GM19467 (cell line): ENCODE data around the gene PC.

Experiments used
- ATAC-seq: cut with Tn5 transposase; IDR thresholded peaks from one replicate; pipeline ENCODE4 v1.9.1; 2021; ENCODE audit warnings: mild to moderate bottlenecking, moderate library complexity; ENCODE audit not compliant: unreplicated experiment

Gene PC

DNA sequence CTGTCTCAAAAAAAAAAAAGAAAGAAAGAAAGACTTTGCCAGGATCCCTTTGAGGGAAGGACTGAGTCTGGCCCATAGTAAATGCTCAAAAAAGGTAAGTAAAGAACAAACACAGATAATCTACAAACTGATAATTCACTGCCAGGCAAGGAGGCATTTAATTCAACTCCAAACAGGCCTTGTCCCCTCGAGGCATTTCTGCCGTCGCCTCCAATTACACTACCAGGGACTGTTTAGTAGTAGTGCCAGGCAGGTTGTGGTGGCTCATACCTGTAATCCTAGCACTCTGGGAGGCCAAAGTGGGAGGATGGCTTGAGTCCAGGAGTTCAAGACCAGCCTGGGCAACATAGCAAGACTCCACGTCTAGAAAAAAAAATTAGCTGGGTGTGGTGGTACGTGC is 43.7 kb downstream of the PC start:
- no peak for ATAC-seq

DNA sequence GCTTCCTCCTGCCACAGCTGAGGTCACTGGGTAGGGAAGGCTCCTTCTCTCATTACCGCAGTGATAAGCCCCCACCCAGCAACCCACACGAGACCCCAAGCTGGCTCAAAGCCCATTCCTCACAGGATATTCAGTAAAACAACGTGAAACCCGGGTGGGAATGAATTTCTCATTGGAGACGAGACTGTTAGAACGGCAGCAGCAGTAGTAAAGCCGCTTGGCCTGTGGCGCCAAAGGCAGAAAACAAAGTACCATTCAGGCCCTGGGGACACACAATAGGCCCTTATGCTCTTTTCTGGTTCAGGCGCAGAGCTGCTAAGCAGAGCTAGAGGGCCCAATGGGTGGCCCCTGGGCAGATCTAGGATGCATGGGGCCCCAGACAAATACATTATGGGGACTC is 45.3 kb downstream of the PC start:
- ATAC-seq: no peak

DNA sequence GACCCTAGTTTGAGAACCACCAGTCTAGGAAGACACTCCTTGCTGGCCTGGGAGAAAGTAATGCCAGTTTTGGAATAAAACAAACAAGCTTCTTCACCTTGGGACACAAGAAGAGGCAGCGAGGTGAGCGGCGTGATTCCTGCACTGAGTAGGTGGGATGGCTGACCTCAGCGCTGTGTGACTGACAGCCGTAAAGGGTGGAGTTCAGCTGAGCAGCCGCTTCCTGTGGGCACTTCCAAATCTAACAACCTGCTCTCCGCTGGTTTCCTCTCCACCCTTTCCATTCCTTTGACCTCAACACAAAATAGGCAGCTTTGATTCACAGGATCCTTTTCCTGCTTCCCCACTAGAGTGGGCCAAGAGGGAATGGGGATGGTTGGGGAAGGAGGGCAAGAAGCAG is 45.8 kb downstream of the PC start:
- no peak for ATAC-seq

DNA sequence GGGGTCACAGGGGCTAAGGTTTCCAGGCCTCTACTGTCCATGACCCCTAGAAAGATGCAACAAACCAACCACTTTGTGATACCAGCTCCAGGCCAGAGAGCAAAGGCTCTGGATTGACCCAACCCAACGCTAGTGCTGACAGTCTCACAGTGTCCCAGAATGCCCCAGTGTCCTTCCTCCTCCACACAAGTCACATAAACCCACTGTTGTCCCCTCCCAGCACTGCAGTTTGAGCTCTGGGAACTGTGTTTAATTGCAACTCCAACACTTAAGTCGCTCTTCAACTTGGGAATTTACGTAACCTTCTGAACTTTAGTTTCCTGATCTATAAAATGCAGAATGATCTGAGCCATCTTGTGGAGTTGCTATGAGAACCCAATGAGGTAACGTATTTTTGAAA is 47.5 kb downstream of the PC start:
- ATAC-seq: no peak

DNA sequence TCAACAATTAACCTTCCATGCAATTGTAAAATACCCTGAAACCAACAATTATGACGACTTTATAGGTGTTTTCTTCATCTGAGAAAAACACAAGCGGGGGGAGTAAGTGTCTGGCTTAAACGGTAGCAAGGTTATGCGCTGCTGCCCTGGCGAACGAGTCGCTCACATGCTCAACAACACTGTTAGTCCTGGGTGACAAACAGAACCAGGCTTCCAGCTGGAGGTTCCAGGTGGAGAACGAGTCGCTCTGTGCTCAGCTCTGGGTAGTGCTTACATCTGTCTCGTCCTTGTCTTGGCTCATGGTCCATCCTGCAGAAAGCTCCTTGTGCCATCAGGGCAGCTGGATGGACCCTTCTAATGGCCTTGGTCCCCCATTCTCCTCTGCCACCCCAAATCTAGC is 48.2 kb downstream of the PC start:
- no peak for ATAC-seq

DNA sequence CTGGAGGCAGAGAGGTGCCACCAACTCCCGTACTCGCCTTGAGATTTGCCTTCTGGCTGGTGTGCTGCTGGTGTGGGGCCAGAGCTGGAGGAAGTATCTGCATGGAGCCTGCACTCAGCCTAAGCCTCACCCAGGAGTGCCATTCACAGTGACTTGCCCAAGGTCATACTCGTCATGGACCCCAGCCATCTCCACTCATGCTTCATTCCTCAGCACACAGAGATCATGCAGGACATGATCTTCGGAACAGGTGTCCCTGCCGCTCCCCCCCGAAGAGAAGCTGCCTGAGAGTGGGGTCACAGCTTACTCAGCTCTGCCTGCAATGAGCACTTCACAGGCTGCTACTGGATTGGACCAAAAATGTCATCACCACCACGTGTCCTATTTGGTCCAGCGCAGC is 49.0 kb downstream of the PC start:
- ATAC-seq: no peak

DNA sequence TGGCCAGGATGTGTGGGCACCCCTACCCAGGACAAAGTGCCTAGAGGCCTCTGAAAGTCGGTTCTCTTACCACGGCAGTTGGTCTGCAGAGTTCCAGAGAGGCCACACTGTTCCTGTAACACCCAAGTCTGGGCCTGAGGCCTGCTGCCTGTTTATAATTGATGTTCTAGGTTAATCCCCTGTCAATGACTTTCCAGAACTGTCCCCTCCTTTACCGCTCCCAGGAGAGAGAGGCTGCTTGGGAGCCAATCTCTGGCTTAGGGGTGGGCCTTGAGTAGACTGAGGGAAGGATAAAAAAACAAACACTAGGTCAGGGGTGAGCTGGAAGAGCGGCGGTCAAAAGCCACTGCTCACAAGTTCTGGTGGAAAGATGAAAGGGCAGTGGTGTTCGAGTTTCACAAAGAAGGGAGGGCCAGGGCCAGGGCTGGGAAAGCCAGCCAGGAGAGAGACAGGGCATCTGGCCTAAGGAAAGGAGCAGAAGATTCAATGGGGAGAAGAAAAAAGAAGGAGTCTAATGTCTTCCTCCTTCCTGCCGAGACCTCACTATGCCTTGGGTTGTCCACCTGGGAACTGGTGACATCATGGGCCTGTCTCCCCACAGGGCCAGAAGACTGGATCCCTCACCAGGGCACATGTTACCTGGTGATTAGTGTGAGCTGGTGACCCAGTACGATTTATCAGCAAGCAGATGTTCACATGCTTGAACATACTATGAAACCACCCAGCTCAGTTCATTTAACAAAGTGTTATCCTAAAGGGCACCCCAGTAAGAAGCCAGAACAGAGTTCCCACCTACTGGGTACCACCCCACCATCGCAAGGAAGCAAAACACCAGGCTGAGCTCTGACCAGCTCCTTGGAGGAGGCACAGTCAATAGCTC is 50.2 kb downstream of the PC start:
- no peak for ATAC-seq

DNA sequence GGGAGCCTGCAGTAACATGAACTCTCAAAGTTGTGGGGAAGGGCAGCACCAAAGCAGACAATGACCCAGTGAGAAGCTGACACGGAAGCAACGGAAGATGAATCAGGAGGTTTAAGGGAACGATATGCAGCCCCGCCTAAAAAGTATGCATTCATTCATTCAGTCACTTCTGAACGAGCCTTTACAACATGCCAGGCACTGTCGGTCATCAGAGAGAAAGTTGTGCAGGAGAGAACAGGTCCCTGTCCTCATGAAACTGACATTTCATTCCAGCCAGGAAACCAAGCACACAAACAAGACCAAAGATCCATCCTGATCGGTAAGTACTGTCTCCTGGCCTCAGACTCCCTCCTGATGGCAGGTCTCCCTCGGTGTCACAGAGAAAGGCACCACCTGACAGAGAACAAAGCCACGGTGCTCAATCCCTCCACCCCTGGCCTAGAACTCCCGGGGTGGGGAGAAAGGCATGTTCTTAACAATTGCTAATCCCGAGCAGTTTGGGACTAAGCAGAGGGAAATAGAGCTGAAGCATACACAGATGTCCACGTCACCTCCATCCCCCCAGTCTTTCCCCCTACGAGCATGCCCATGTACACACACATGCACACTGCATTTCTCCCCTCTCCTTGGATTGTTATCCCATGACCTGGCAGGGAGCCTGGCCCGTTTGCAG is 52.0 kb downstream of the PC start:
- no peak for ATAC-seq

DNA sequence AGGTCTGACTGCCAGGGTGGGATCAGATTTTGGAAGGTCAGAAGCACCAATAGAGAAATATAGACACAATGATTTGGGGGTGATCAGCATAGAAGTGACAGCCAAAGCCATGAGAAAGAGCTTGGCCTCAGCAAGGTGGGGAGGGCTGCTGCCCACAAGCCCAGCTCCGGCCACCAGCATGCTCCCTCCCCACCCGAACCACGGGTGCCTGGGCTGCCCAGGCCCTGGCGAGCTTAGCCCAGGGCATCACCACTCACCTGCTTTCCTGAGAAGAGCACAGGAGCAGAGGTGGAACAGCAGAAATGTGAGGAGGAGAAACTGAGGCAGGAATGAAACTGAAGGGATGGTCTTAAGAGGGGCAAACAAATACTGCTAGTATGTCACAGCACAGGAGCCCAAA is 52.6 kb downstream of the PC start:
- ATAC-seq: no peak

DNA sequence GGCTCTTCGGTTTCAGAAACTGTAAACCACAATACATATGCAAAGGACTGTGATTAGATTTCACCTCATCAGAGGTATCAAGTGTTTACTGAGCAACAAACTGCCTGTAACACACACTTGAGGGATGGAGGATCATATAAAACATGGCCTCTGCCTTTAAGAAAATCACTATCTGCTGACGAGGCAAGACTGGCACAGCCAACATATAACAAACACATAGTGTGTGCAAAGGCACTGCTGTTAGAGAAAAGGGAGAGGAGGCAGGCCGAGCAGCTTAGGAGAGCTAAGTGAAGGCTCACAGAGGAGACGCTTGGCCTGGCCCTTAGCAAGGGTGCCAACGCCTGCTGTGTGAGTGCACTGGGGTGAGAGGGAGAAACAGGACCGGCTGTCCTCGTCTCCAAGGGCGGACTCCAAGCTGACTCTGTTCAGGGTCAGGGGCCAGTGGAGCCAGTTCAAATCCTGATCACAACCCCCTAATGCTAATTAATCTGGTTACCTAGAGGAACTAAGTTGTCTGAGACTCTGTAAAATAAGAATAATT is 53.1 kb downstream of the PC start:
- no peak for ATAC-seq

DNA sequence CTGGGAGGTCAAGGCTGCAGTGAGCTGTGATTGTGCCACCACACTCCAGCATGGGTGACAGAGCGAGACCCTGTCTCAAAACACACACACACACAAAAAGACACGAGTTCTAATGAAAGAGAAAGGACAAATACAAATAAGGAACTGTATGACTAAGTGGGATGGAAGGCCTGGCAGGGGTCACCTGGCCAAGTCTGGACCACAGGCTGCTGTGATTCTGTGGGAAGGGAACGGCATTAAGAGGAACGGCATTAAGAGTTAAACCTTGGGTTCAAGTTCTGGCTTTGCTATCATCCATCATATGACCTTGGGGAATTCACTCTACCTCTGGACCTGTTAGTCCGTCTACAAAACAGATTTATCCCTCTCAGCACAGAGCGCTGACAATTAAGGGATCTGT is 53.6 kb downstream of the PC start:
- ATAC-seq: no peak

DNA sequence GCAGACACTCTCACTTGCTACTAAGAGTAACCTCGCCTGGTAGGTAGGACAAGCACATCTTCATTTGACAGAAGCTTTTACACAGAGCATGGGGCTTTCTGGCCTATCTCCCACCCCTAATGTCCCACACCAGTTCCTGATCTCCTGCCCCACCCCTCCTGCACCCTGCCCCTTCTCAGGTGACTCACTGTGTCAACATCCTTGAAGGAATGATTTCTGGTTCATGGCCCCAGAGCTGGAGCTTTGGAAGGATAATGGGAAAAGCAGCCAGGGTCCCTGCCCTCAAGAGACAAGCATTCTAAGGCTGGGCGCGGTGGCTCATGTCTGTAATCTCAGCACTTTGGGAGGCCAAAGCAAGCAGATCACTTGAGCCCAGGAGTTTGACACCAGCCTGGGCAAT is 54.1 kb downstream of the PC start:
- no peak for ATAC-seq

DNA sequence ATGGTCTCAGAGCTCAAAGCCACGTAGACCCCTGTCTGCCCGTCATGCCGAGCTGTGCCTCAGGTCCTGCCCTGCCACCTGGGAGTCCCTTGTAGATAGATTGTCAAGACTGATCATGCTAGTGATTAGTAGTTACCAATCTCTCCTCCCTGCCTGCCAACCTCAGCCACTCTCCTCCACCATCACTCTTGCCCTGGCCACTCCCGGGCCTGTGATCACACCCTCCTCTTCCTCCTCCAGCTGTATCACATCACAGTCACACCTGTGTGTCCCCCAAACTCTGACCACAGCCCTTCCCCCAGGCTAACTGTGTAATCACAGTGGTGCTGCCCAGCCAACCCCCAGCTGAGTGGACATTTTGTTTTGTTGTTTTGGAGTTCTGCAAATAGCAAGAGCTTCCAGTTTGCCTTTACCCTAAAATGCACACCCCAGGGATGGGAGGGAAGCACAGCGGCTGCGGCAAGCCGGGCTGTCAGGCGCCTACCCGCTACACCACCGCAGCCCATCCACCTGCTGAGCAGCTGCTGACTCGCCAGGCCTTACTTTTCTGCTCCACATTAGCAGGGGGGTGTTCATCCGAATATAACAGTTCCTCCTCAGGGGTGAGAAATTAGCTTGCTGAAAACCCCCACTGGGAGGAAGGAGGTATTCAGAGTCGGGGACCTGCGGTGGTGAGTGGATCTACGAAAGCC is 55.6 kb downstream of the PC start:
- no peak for ATAC-seq

DNA sequence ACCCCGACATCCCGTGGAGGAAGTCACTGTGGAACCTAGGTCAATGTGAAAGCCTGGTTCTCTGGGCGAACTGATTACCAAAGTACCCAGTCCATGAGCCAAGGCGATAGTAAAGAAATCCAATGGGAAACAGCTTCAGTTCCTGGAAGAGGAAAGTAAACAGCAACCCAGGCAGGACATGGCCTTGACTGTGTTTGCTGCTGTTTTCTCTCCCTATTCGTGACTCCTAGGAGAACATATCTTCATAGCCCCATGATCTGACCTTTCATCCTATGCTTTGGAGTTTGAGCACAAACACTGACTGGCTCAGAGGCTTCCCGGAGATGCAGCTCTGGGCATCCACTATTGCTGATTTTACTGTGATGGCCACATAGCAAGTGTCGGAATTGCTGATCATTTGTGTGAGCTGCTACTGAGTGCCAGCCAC is 56.2 kb downstream of the PC start:
- no peak for ATAC-seq

DNA sequence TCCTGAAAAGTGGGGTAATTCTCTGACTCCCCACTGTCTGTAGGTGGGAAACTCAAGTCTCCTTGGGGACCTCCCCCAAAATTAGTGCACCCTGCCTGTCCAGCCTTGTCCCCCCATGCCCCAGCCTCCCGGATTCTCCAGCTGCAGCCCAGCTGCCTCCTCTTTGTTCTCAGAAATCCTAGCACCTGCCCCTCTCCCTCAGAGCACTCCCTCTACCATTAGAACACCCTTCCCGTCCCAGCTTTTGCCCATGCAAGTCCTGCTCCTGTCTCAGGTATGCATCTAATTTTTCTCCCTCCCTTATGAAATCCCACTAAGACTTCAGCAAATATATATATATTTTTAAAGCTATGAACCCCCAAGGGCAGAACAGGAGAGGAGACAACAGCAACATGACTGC is 64.0 kb downstream of the PC start:
- ATAC-seq: no peak

DNA sequence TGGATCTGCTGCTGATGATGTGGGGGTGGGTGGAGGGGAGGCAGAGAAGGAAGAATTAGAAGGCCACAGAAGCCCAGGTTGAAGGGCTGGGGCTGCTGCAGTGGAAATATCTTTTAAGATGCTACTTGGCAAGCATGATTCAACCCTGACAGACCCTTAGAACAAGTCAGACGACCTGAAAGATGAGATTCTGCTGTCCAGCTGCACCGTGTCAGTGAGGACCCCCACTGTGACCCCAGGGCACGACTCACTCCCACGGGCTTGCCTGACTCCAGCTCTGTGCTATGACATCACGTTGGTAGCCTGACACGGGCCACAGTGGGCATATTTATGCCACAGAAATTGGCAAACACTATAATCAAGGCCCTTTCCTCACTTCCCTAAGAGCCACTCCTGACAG is 65.3 kb downstream of the PC start:
- no peak for ATAC-seq

DNA sequence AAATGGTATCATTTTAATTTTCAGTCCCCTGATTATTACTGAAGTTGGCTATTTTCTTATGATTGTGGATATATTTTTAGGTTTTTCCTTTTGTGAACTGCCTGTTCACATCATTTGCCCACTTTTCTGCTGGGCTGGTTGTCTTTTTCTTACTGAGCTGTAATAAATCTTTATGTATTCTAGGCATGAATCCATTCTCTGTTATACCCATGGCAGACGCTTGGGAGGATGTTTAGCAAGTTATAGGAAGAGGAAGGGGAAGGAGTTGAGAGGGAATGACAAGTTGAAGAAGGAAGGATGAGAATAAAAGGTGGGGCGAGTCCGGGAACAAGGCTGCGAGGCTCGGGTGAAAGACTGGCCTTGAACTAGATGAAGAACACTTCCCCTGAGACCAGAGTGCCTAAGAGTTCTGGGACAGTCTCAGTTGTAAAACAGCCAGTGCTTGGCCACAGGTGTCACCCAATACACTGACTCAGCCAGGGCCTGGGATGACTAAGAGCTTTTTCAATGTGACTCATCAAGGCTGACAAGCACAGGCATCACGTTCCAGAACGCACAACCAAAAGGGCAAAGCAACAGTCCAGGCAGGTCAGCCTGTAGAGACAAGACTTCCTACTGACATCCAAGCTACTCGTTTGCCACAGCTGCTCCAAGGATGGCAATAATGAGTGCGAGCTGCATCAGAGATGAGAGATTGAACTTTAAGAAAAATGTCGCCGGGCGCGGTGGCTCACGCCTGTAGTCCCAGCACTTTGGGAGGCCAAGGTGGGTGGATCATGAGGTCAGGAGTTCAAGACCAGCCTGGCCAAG is 66.1 kb downstream of the PC start:
- no peak for ATAC-seq

DNA sequence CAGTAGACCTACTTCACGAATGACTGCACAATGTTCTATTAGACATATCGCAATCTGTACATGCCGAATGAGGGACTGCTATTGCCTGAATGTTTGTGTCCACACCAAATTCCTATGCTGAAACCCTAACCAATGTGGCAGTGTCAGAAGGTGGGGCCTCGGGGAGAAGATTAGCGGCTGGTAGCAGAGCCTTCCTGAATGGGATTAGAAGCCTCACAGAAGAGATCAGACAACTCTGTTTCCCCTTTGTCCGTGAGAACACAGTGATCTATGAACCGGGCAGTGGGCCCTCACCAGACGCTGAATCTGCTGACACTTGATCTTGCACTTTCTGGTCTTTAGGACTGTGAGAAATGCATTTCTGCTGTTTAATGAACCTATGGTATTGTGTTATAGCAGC is 68.2 kb downstream of the PC start:
- ATAC-seq: no peak

DNA sequence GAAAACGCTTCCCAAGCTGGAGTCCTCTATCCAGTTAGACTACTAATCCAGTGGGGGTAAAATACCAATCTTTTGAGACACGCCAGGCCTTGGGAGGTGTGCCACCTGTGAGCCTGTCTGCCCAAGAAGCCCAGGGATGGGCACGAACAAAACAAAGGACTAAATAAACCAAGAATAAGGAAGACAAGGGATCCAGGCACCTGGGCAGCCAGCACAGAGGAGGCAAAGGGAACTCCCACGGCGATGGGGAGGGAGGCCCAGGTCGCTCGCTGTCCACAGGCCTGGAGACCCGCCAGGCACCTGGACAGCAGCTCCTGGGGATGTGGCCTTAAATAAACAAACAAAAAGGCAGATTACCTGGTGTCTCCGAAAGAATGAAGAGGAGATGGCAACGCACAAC is 69.9 kb downstream of the PC start:
- no peak for ATAC-seq

DNA sequence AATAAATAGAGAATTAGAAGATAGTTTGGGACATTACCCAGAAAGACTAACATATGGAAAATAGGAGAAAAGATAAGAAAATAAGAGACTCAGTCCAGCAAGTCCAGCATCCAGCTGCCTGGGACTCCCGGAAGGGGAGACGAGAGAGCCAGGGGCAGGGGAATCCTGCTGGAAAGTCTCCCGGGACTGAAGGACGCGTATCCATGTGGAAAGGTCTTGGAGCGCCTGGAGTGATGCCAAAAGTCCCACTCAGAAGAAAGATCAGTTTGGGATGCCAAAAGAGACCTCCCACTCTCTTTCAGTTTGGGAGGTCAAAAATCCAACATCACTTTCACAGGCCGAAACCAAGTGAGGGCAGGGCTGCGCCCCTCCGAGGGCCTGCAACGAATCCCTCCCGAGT is 70.7 kb downstream of the PC start:
- ATAC-seq: no peak

DNA sequence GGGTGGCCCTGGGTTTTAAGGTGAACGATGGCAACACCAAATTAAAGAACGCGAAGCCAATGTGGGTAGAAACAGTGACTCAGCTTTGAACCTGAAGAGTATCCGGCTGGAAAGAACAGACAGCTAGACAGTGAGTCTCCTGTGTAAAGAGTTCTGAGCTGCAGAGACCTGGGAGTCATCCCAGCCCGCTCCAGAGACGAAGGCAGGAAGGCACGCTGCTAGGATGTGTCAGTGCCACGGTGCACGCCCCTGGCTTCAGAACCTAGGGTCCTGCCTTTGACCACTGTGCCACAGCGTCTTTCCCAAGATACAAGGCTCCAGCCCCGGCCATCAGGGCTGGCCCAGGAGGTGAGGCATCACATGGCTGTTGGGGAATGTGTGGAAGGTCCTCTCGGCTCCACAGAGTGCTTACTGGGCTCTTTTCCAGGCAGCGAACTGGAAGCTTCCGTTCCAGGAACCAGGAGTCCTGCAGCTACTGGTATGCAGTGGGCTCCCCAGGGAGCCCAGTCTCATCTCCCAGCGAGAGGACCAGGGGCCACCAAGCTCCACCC is 71.4 kb downstream of the PC start:
- no peak for ATAC-seq
